ENCODE results near the gene ATP10A.

DNA sequence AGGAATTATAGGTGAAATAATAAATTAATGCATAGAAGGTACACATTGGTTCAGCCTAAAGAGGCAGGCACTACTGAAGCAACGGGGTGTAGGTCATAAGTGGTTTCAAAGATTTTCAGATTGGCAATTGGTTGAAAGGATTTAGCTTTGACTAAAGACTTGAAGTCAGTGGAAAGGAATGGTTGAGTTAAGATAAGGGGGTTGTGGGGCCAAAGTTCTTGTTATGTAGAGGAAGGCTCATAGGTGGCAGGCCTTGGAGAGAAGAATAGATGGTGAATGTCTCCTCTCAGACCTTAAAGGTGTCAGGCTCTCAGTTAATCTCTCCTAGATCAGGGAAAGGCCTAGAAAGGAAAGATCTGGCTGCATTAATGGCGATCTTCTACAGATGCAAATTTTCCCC is 209.8 kb downstream of the ATP10A start:
- no peak for TF ChIP-seq POLR2A (IDR thresholded peaks at IDR 0.05)
- no peak for TF ChIP-seq CTCF (IDR thresholded peaks at IDR 0.05)

Data from stomach (tissue), 4 donors.